Measurements from ENCODE around the gene PEMT. TPM values are rescaled to one million over a fixed set of nuclear protein-coding genes. Genes with fewer than 3 reads are reported as not detected.

Gene PEMT
- total RNA-seq, 2 donors from 2014 or later, result 27.8 to 37.7 TPM

GRCh38 chr17:17562146-17562511 is 29.4 kb downstream of the PEMT start:
- no peak for DNase-seq (ENCODE audit: low spot score)
- Histone ChIP-seq H3K36me3 (no peaks in the 10 kb centered on the region), H3K9me3 (no peaks in the 10 kb centered on the region), H3K27me3 (no peaks in the 10 kb centered on the region), H3K4me1 (peaks cover 0 to 53% of the 10 kb centered on the region in 2 donors), H3K4me3 (no peak overlapping the region), H3K27ac (peak overlapping the region; percentile 88 to 97)
- no peak for TF ChIP-seq CTCF (IDR thresholded peaks at IDR 0.05)

GRCh38 chr17:17561408-17562145 is 29.9 kb downstream of the PEMT start:
- H3K4me1 ChIP-seq, result peaks cover 0 to 50% of the 10 kb centered on the region in 2 donors
- DNase-seq (ENCODE audit: low spot score), result peak; percentile 73

GRCh38 chr17:17560975-17561374 is 30.5 kb downstream of the PEMT start:
- Histone ChIP-seq H3K36me3 (no peaks in the 10 kb centered on the region), H3K27ac (peak overlapping the region; percentile 88 to 97), H3K4me1 (peaks cover 0 to 44% of the 10 kb centered on the region in 2 donors), H3K4me3 (no peak overlapping the region), H3K27me3 (no peaks in the 10 kb centered on the region), H3K9me3 (no peaks in the 10 kb centered on the region)
- no peak for TF ChIP-seq CTCF (IDR thresholded peaks at IDR 0.05)
- no peak for DNase-seq (ENCODE audit: low spot score)

More at GRCh38 chr17:17561408-17562145, 29.9 kb downstream of the PEMT start:
- no peaks in the 10 kb centered on the region for H3K36me3 ChIP-seq
- no peaks in the 10 kb centered on the region for H3K27me3 ChIP-seq
- no peak for TF ChIP-seq CTCF (IDR thresholded peaks at IDR 0.05)
- peak overlapping the region; percentile 88 to 97 for H3K27ac ChIP-seq
- H3K4me3 ChIP-seq, result no peak overlapping the region
- H3K9me3 ChIP-seq, result no peaks in the 10 kb centered on the region

GRCh38 chr17:17560167-17560566 is 31.3 kb downstream of the PEMT start:
- Histone ChIP-seq H3K4me1 (peaks cover 0 to 36% of the 10 kb centered on the region in 2 donors), H3K4me3 (no peak overlapping the region), H3K27me3 (no peaks in the 10 kb centered on the region), H3K27ac (peak overlapping the region; percentile 88 to 97), H3K9me3 (no peaks in the 10 kb centered on the region), H3K36me3 (no peaks in the 10 kb centered on the region)
- DNase-seq (ENCODE audit: low spot score), result no peak
- TF ChIP-seq CTCF (IDR thresholded peaks at IDR 0.05), result no peak

- H3K4me1 ChIP-seq, result peaks cover 0 to 34% of the 10 kb centered on the region in 2 donors
- DNase-seq (ENCODE audit: low spot score), result no peak
- H3K9me3 ChIP-seq, result no peaks in the 10 kb centered on the region
- H3K27ac ChIP-seq, result peak overlapping the region in 1 of 2 donors; percentile 97
- H3K36me3 ChIP-seq, result no peaks in the 10 kb centered on the region
- TF ChIP-seq CTCF (IDR thresholded peaks at IDR 0.05), result no peak
- H3K4me3 ChIP-seq, result no peak overlapping the region
- H3K27me3 ChIP-seq, result no peaks in the 10 kb centered on the region
Measured at GRCh38 chr17:17559164-17559563, 32.3 kb downstream of the PEMT start.

GRCh38 chr17:17558431-17558830 is 33.1 kb downstream of the PEMT start:
- no peaks in the 10 kb centered on the region for H3K36me3 ChIP-seq
- no peaks in the 10 kb centered on the region for H3K9me3 ChIP-seq
- H3K27me3 ChIP-seq, result no peaks in the 10 kb centered on the region
- no peak for DNase-seq (ENCODE audit: low spot score)
- H3K27ac ChIP-seq, result peak overlapping the region in 1 of 2 donors; percentile 53
- H3K4me1 ChIP-seq, result peaks cover 0 to 42% of the 10 kb centered on the region in 2 donors
- no peak for TF ChIP-seq CTCF (IDR thresholded peaks at IDR 0.05)
- no peak overlapping the region for H3K4me3 ChIP-seq

All from right atrium auricular region (tissue), 2 donors.